ENCODE measurements around the gene SHBG.

Gene SHBG

DNA sequence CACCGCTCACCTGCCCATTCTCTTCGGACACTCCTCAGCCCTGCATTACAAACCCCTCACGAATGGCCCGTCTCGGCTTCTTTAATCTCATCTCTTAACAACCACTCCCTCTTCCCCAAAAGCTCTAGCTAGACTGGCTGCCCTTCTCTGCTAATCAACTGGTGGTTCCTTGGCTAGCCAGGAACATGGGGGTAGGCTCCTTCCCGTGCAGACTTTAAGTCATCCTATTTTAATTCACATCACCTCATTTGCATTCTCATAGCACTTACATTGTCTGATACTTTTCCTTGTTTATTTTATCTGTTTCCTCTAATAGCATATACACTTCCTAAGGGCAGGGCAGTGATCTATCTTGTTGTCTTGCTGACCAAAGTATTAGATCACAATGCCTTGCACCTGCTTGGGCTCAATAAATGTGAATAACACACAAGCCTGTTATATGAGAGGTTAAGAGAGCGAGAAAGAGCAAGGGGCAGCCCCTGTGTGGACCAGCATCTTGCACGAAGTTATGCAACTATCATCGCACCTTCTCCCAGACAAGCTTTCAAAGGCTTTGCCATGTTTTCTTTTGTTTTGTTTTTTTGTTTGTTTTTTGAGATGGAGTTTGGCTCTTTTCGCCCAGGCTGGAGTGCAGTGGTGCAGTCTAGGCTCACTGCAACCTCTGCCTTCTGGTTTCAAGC is 47.6 kb downstream of the SHBG start:
- H3K4me3 ChIP-seq (ENCODE audit: low read length) = no peak overlapping the region
- TF ChIP-seq, protein P1, sequence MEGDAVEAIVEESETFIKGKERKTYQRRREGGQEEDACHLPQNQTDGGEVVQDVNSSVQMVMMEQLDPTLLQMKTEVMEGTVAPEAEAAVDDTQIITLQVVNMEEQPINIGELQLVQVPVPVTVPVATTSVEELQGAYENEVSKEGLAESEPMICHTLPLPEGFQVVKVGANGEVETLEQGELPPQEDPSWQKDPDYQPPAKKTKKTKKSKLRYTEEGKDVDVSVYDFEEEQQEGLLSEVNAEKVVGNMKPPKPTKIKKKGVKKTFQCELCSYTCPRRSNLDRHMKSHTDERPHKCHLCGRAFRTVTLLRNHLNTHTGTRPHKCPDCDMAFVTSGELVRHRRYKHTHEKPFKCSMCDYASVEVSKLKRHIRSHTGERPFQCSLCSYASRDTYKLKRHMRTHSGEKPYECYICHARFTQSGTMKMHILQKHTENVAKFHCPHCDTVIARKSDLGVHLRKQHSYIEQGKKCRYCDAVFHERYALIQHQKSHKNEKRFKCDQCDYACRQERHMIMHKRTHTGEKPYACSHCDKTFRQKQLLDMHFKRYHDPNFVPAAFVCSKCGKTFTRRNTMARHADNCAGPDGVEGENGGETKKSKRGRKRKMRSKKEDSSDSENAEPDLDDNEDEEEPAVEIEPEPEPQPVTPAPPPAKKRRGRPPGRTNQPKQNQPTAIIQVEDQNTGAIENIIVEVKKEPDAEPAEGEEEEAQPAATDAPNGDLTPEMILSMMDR (conservative IDR thresholded peaks at IDR 0.05; ENCODE audit: low read depth, low read length) = no peak

More for the DNA sequence above, 47.6 kb downstream of the SHBG start:
- DNase-seq (ENCODE audit: low read depth) = no peak

All from retinal pigment epithelial cell (primary cell).